Suprapubic skin (tissue), 3 donors: ENCODE results near the gene STX8.

Source experiments
- CTCF ChIP-seq, 2 donors: fragments of 200-600 bp in 1 of 2; fragments of 450-650 bp in 1 of 2; sonication (generic) in 1 of 2; IDR thresholded peaks; one replicate each; pipeline ENCODE4 v1.5.1; 2016 to 2019; ENCODE audit warnings: antibody characterized with exemption in 2 of 2, mild to moderate bottlenecking in 1 of 2, moderate library complexity in 1 of 2
- EP300 ChIP-seq: sonication (generic); formaldehyde crosslinking; IDR thresholded peaks from one replicate; pipeline ENCODE4 v1.6.1; 2017; ENCODE audit warnings: antibody characterized with exemption
- POLR2A ChIP-seq, 2 donors: fragments of 450-650 bp; IDR thresholded peaks; one replicate each; pipeline ENCODE4 v1.6.1; 2017; ENCODE audit warnings: antibody characterized with exemption in 2 of 2, mild to moderate bottlenecking in 2 of 2, moderate library complexity in 2 of 2

GRCh38 chr17:9226130-9226793, 349.4 kb downstream of the STX8 start:
- TF ChIP-seq CTCF (IDR thresholded peaks at IDR 0.05), result no peak
- TF ChIP-seq POLR2A (IDR thresholded peaks at IDR 0.05), result no peak
- TF ChIP-seq EP300, result no peak
